HG03342 (cell line): ENCODE data around the gene TRNT1.

Experiments used
- ATAC-seq: cut with Tn5 transposase; IDR thresholded peaks from one replicate; pipeline ENCODE4 v1.9.1; 2021; ENCODE audit warnings: mild to moderate bottlenecking, moderate library complexity; ENCODE audit not compliant: unreplicated experiment

TRNT1 gene

DNA sequence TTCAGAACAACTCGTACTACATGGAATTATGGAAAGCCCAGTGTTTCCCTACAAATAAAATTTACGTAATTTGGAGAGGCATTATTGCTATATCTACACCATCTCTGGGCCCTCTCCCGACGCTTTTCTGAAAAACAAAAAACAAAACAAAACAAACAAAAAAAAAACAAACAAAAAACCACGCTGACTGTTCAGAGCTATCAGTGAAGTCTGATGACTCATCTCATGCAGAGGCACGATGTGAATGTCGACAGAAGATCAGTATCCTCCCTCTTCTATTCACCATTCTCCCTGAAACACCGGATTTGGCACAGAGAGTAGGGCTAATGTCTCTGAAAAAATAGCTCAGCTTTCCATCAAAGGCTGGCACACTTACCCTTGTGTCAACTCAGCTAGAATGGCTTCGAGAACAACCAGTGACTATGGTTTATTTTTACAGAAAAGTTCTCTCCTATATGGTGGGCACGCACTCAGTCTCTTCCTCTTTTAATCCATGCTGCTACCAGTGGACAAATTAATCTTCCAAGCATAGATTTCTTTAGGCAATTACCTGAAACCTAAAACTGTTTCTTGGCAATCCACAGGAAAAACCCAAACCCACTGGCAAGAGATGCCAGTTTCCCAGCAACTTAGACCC, 51.2 kb downstream of the TRNT1 start:
- no peak for ATAC-seq

- ATAC-seq: no peak
These were observed 52.0 kb downstream of the TRNT1 start for GRCh38 chr3:3178498-3179328.

DNA sequence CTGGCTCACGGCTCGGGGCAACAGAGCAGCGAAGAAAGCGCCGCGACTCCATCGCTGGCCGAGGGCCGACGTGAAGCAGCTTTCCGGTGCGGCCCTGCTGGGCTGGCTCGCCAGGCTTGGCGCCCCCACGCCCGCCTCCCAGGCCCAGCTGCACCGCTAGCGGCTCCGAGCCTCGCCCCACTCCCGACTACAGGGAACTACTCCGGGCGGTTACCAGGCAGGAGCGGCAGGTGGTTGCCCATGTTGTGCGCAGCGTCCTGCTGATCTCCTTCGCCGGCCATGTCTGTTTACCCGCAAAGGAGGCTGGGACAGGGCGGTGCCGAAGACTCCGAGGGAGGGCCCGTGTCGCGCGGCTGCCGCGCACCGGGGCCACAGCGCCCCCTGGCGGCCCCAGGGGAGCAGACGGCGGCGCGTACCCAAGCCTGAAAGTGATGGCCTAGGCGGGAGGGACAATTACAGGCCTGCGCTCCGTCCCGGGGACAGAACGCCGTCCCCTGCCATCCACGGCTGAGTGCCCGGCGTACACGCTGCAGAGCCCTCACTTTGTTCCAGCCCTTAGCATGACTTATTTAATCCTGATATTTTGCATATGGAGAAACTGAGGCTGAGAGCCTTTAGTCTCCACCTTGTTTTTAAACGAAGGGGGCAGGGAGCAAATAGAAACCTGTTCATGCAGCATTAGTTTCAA, 52.8 kb downstream of the TRNT1 start, which contains the start of gene CRBN:
CRBN (minus strand) TSS at position 285 of the 688 bp plus-strand sequence; CDS start at position 281, 4 bp downstream.
- ATAC-seq: peak; percentile 99

- ATAC-seq: no peak
These were observed 53.7 kb downstream of the TRNT1 start for GRCh38 chr3:3180456-3180855.

- ATAC-seq: no peak
These were observed 58.1 kb downstream of the TRNT1 start for GRCh38 chr3:3184876-3185275.

GRCh38 chr3:3189102-3189727, 62.5 kb downstream of the TRNT1 start:
- ATAC-seq: no peak

GRCh38 chr3:3189961-3190360, 63.2 kb downstream of the TRNT1 start:
- no peak for ATAC-seq

GRCh38 chr3:3191675-3192285, 65.0 kb downstream of the TRNT1 start:
- no peak for ATAC-seq

GRCh38 chr3:3192286-3192675, 65.5 kb downstream of the TRNT1 start:
- no peak for ATAC-seq

- ATAC-seq: no peak
These were observed 68.1 kb downstream of the TRNT1 start for GRCh38 chr3:3194861-3195260.

GRCh38 chr3:3196148-3196861, 69.6 kb downstream of the TRNT1 start:
- ATAC-seq: no peak
